GM19023 (cell line): Measurements from ENCODE around the gene CUL7.

Experiments
- ATAC-seq: cut with Tn5 transposase; IDR thresholded peaks from one replicate; pipeline ENCODE4 v1.9.1; 2021; ENCODE audit warnings: mild to moderate bottlenecking, moderate library complexity; ENCODE audit not compliant: unreplicated experiment

Gene CUL7

DNA sequence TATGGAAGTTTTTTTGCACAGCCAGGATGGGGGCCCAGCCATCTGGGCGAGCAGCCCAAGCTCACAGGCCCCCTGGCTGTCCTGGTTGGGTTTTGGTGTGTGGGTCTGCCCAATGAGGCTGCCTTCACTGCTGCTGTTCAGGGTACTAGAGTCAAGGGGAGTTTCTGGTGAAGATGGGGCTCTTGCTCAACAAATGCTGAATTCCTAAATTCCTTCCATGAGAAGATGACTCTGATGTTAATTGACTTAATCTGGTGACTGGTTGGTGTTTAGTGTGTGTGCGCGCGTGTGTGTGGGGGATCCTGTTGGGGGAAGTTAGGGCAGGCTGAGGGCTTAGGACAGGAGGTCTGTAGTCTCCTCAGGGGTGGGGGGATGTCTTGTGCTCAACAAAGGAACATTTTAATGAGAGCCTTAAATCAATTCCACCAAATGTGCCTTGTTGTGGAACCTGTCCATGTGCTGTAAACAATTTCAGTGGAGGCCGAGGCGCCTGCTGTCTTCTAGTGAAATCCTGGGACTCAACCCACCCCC lies 24.4 kb upstream of the CUL7 start:
- no peak for ATAC-seq

DNA sequence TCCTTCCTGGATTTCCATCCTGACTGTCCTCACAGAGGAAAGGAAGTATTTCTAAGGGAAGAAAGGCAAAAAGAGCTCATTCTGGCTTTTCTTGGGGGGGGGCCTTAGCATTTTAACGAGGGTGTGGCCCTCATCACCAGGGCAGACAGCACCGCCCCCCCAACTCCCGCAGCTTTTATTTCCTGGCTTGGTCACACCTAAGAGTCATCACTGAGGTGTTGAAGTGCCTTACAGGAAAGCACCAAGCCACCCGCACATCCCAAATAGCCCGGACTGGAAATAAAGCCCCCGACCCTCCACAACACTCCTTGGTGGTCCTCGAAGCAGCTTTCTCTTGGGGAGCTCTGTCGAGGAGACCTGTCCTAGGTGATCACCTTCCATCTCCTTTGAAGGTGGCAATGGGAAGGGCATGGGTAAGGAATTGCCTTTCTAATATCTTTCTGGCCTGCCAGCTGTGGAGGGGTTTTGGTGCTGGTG lies 23.7 kb upstream of the CUL7 start:
- ATAC-seq, result no peak

DNA sequence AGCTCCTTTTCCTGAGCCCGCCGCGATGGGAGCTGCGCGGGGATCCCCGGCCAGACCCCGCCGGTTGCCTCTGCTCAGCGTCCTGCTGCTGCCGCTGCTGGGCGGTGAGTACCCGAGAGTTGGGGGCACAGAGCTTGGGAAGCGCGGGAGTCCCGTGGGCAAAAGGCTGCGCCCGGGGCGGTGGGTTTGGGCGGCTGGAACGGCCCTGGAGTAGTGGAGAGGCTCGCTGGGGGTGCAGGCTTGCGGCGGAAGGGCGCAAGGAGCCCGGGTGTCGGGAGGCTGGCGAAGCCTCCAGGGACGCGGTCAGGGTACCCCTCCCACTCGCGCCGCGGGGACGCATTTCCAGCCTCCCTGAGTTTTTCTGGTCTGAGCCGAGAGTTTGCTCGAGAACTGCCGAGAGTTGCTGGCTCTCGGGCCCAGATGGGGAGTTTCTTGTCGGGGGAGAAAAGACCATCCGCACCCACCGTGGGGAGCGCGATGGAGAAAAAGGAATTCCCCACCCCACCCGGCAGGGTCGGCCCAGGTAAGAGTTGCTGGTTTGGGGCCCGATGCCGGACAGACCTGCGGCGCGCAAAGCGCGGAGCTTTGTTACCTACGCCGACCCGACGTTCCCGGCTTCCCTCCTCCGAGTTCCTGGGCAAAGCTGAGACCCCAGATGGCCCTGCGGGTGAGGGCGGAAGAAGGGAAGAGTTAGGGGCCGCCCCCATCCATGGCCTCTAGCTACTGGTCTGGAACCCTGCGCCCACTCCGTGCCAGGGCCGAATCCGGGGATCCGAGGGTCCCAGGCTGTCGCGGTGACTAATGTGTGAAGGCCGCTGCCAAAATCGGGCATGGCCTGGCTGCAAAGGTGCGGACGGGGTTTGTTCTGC lies 23.0 kb upstream of the CUL7 start:
- no peak for ATAC-seq

DNA sequence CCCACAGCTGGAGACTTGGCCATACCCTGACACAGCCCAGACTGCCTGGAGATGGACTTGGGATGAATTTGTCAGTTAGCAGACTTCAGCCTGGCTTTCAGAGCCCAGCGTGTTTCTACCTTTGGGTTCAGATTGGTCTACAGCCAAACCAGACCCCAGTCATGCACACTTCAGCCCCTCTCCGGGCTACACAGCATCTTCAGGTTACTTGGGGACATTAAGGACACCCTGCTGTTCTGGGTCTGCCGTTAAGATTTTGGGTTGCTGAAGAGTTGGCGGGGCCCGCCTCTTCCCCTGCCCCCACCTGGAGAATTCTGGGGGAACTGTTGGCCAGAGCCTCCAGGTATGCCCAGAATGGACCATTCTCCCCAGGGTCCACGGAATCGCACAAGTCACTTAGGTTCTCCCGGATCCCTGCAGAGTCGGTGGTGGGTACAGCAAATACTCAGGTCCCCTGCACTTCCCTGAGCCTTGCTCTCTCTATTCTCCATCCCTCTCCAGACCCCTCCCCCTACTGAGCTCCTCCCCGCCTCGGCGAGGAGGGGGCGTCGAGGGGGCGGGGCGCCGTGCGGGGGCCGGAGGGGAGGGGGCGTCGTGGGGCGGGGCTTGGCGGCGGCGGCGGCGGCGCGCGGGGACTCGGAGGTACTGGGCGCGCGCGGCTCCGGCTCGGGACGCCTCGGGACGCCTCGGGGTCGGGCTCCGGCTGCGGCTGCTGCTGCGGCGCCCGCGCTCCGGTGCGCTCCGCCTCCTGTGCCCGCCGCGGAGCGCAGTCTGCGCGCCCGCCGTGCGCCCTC lies 22.2 kb upstream of the CUL7 start, which contains the start of gene PTK7:
TSS of gene PTK7 (plus strand) at position 645 of the 794 bp plus-strand sequence. CDS start 175 bp downstream, outside the sequence.
- ATAC-seq, result no peak

DNA sequence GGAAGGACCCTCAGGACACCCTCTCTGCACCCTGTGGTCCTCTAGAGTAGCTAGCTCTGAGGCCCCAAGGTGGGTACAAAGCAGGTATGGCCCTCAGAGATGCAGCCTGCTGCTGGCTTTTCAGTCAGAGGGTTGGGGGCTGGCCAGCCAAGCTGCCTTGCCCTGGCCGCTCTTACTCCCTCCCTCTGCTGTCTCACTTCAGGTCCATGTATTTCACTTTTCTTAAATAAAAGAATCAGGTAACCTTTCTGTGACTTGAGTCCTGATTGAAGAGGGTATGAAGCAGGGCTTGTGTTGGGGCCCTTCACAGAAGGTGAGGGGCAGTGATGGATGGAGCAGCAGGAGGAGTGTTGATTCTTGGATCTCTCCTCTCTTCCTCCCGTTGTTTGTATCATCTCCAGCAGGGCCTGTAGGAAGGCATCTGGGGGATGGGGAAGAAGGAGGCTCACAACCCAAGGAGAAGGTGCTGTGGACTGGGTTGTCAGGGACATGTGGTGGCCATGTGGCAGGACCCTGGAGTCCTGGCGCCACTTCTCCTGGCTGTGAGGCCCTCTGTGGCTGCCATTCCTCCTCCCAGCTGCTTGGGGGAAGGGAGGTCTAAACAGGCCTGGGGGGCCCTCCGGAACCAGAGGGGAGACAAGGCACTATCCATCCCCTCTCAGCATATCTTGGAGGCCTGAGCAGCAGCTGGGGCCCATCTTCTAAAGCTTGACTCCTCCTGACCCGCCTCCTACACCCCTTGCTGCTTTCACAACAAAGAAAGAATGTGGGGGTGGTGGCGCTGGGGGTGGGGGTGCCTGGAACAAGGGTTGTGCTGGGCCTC lies 21.4 kb upstream of the CUL7 start:
- ATAC-seq, result no peak

DNA sequence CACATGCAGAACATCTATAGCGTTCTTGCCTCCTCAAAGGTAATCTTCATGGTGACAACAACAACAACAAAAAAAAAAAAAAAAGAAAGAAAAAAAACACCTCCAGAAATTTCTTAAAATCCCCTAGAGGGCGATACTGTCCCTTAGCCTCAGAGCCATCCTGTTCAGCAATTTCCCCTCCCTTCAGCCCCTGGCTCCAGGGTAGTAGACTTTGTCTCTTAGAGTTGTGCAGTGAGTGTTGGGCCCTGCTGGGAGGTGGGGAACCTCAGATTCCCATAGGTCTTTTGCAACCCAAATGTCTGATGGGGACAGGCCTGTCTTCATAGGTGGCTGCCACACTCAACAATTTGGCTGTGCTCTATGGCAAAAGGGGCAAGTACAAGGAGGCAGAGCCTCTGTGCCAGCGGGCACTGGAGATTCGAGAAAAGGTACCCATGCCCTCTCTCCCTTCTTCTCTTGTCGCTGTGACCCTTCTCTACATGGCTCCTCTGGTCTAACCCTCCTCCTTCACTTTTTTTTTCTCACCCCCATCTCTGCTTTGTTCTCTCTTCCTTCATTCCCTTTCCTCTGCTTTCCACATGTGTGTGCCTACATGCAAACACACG lies 16.5 kb upstream of the CUL7 start:
- no peak for ATAC-seq

DNA sequence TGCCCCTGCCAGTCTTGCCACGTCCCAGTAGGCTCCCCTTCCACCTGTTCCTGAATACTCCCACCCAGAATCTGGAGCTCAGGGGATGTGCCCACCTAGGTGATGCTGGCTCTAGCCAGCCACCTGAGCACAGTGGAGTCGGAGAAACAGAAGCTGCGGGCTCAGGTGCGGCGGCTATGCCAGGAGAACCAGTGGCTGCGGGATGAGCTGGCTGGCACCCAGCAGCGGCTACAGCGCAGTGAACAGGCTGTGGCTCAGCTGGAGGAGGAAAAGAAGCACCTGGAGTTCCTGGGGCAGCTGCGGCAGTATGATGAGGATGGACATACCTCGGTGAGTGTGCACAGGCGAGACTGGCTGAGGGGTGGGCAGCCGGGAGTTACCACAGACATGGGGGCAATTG lies 9.2 kb upstream of the CUL7 start:
- ATAC-seq, result no peak

- ATAC-seq, result no peak
These were observed 8.2 kb upstream of the CUL7 start for GRCh38 chr6:43061861-43062260.

DNA sequence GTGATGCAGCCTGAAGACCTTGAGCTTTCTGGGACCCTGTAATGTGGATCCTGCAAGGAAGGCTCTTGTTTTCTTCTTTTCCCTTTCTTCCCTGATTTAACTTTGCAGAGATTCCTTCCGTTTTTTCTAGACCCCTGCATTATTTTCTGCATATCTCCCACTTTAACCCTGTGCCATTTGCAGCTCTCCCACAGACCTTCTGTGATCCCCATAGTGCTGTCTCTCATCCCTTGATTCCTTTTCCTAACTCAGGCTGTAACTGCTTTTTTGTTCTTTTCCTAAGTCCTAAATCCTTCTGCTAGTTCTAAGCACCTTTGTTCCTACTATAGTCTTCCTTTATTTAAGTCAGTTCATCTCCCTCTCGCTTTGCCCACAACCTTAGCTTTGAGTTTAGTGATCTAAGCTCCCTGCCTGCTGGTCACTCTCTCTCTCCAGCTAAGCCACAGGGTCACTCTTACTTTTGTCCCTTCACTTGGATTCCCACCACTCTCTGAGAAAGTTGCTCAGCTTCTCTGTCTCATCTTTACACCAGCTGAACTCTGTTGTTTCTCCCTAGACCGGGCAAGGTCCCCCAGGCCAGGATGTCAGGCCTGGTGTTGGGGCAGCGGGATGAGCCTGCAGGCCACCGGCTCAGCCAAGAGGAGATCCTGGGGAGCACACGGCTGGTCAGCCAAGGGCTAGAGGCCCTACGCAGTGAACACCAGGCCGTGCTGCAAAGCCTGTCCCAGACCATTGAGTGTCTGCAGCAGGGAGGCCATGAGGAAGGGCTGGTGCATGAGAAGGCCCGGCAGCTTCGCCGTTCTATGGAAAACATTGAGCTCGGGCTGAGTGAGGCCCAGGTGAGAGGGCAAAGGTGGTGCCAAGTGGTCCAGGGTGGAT lies 7.3 kb upstream of the CUL7 start:
- ATAC-seq, result no peak

- no peak for ATAC-seq
These were observed 6.5 kb upstream of the CUL7 start for GRCh38 chr6:43060034-43060754.

- peak; percentile 89 for ATAC-seq
These were observed 5.8 kb upstream of the CUL7 start, which contains the start of the genes KLC4 and MRPL2 for GRCh38 chr6:43059168-43060033. KLC4 (plus strand) TSS chr6:43059631; CDS start chr6:43061336, 1,705 bp downstream. MRPL2 (minus strand) TSS chr6:43059434; CDS start chr6:43059381, 53 bp downstream.

DNA sequence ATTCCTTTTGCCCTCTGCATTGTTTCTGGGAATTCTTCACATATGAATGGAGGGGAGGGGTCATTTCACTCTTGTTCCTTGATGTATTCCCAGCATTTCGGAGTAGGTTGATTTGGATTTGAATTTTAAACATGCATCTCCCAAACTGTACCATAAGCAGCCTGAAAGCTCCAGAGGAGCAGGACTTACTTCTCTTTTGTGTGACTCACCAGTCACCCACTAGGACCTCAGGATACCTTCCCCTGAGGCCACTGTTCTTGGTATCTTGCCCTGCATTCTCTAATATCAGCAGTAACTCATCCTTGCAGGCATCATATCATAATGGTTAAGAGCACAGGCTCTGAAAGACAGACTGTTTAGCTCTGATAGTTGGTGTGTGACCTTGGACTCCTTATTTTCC lies 4.9 kb upstream of the CUL7 start:
- no peak for ATAC-seq

DNA sequence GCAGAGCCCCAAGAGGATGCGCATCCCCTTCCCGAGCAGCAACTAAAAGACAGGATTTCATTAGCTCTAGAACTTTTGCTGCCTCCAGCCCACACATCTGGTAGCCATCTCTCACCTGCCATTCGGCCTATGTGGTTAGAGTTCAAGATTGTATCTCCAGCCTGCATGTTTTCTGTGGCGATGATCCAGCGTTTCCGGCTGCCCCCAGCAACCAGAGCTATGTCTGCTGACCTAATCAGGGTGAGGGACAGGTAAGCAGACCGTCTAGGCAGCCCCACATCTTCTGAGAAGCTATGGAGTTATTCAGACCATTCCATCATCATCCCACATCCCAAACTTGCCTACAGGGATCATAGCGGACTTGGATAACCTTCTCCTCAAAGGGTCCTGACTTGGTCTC lies 2.3 kb upstream of the CUL7 start:
- no peak for ATAC-seq

DNA sequence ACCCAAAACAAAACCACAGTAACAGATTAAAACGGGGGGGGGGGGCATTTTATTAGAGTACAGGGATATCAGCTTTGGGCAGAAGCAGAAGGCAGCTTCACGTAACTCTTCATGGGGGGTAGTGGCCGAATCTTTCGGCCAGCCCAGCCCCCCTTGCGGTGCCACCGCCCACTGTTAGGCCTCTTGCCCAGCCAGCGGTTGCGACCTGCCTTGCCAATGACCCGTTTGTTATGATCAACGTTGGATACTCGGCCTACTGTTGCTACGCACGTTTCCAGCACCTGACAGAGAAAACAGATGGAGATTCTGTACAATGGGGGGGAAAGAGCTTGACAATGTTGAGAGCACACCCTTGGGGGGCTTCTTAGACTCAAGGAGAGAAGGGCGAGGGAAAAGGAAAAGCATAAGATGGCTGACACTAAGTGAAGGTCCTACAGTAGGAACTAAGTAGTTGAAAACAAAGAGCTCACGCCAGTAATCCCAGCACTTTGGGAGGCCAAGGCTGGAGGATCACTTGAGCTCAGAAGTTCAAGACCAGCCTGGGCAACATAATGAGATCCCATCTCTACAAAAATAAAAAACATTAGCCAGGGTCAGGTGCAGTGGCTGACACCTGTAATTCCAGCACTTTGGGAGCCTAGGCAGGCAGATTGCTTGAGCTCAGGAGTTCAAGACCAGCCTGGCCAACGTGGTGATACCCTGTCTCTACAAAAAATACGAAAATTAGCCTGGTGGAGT lies 724 bp upstream of the CUL7 start:
- ATAC-seq, result no peak

DNA sequence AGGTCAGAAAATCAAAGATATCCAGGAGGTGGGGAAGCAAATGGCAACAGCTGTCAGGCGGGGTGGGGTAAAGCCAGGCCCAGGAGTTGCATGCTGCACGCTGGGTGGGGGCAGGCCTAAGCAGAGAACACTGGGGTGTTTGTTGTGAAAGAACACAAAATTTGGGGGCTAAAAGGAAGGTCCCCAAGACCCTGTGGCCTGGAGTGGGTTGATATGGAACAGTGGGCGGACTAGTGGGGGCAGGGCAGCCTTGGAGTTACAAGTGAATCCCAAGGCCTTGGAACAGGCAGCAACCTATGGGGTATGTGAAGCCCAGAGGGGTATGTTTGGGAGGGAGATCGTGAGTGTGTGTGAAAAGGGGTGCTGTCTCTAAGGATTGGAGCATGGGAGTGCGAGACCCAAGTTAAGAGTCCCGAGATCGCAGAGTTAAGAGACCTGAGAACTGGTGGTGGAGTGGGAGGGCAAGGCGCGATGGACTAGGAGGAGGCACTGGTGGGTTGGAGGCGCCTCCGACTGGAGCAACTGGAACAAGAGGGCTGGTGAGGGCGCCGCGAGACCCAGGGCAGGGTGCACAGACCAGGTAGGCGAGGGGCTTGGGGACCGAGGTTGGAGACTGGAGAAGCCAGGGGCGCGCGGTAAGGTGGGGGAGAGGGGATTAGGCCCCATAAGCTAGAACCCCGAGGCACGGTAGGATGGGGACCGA lies 658 bp downstream of the CUL7 start:
- ATAC-seq, result peak; percentile 17

GRCh38 chr6:43052225-43052841 lies 1.3 kb downstream of the CUL7 start:
- ATAC-seq, result no peak
